SK-N-DZ (cell line): ENCODE data around the gene CD247.

ENCODE experiments used
- DNase-seq: peaks from one replicate; pipeline ENCODE4 v3.0.0-alpha.2; 2015; ENCODE audit warnings: low spot score

Gene CD247

GRCh38 chr1:167440345-167440744, 78.0 kb downstream of the CD247 start:
- DNase-seq: no peak

- DNase-seq: peak; percentile 82
Observed at GRCh38 chr1:167439301-167439988, 78.9 kb downstream of the CD247 start.

GRCh38 chr1:167438171-167439138, 79.9 kb downstream of the CD247 start:
- DNase-seq: no peak

GRCh38 chr1:167435484-167435883, 82.8 kb downstream of the CD247 start:
- no peak for DNase-seq

- DNase-seq: no peak
Observed at GRCh38 chr1:167434306-167434705, 84.0 kb downstream of the CD247 start.

- no peak for DNase-seq
Observed at GRCh38 chr1:167433884-167434283, 84.4 kb downstream of the CD247 start.

DNA sequence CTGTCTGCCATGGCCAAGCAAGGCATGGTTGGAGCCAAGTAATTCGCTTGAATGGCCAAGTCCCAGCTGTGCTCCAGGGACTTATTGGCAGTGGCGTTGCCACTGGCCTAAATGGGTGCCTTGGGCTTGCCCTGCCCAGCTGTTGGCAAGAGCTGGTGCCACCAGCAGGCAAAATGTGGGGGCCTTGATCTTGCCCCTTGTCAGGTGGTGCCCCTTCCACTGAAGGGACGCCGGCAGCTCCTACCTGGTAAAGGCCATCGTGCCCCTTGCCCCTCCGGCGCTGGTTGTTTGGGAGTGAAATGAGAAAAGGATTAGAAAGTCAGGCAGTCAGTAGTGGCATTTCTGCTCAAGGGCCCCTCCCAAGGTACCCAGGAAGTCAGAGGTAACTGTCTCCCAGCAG, 85.5 kb downstream of the CD247 start:
- no peak for DNase-seq

- DNase-seq: no peak
Observed at GRCh38 chr1:167431909-167432650, 86.2 kb downstream of the CD247 start.

GRCh38 chr1:167431261-167431908, 86.9 kb downstream of the CD247 start:
- no peak for DNase-seq

DNA sequence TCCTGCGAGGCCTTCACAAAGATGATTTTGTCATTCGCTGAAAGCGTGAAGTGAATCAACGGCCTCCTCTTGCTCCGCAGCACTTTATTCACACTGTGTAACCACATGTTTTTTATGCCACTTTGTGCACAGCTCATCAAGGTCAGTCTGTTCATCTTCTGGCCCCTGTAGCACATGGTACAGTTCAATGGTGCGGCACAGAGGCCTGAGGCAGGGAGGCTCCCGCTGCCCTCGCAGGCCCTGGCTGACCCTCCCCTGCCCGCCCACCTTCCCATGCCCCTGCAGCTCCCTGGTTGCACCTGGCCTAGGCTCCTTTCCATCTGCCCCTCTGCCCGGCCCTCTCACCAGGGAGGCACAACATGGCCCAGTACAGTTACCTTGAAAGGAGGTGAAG, 87.5 kb downstream of the CD247 start:
- no peak for DNase-seq

DNA sequence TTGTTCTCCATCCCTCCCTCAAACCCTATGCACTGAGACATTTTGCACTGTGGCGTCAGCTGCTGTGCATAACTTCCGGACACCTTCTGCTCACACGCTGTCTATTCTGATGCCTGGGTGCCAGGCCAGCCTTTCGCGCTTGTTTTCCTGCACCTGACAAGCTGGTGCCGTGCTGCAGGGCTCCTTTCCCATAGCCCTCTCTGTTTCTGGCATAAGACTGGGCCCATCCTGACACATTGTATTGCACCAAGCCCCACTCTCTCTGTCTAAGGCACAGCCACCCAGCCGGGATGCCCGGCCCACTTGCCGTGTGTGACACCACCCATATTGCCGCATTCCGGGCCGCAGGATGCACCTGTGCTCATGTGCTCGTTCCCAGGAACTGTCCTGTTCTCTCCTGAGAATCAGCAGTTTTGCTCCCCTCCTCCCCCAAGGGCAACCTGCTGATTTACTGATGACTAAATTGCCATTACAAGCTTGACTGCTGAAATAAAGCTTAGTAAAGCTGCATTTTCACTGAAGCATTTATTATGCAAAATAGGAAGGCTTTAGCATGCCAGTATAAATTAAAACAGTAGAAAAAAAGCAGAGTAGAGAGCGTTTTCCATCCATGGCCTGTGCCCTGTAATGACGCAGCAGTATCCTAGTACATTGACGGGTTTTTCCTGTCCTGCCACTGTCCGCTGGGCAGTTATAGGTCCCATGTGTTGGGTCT, 88.0 kb downstream of the CD247 start:
- no peak for DNase-seq

GRCh38 chr1:167429612-167430011, 88.7 kb downstream of the CD247 start:
- DNase-seq: no peak

- no peak for DNase-seq
Observed at GRCh38 chr1:167428395-167428794, 89.9 kb downstream of the CD247 start.

DNA sequence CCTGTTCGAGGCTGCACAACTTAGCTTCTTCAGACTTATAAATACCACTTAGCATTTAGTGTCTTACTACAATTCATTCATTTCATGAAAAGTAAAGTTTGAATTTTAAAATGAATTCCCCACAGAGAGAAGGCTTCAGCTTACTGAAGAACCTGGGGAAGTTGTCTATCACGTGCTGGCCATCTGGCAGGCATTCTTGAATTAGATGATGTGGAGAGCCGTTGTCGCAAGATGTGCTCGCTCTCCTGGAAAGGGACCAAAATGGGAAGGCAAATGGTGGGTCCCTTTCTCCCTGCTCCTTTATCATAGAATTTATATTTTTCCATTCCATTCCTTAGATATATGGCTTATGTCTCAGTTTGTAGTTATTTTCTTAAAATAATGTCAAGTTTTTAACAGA, 90.5 kb downstream of the CD247 start:
- no peak for DNase-seq

DNA sequence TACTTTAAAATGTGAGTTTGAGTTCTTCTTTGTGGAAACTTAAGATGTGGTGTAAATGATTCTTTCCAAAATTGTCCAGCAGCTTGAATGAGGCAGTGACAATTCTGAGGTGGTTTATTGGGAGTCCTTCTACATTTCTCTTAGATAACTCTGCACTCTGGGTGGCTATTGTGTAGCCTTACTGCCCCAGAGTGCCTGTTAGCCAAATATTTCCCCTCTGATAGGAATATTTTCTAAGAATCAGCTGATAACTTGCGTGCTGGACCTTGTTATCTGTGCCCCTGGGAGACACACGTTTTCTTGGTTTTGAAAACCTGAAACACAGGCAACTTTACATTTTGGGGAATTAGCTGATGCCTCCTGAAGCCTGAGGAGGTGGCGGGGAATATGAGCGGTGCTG, 91.6 kb downstream of the CD247 start:
- no peak for DNase-seq

GRCh38 chr1:167425482-167425881, 92.8 kb downstream of the CD247 start:
- no peak for DNase-seq

DNA sequence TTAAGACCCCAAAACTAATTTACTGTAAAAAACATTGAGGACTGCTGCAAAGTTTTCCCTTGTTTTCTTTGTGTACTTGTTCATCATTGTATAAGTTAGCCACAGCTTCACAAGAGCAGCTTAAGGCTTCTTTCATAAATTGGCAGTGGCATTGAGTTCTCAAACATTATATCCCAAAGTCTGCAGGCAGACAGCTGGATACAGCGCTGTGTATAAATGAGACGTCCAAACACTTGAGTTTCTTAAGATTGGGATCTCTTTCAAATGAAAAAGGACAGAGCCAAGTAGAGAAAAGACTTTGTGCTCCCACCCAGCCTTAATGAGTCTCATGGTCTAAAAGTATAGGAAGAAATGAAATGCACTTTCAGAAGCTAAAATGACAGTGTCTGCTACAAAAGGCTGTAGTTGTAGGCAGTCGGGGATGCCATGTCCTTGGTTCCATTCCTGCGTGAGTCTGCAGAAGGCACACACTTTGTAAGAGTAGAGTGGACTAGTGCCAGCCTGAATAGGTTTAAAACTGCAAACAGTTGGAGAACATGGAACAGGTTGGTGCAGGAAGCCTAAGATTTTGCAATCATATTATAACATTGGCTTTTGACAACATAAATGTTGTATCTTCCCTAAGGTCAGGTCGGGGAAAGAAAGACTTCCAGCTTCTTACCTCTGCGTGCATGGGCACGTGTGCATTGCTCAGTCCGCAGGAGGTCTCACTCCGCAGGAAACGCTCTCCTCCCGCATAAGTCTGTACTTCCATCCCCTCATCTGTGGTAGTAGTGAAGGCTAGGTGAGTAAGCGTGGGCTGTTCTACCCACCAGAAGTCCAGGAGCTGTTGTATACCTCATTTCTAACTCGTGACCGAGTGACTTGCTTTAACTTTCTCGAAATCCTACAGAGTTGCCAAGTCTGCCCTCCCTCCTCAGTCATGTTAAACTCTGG, 94.4 kb downstream of the CD247 start:
- DNase-seq: no peak

GRCh38 chr1:167420510-167420909, 97.8 kb downstream of the CD247 start:
- DNase-seq: no peak

DNA sequence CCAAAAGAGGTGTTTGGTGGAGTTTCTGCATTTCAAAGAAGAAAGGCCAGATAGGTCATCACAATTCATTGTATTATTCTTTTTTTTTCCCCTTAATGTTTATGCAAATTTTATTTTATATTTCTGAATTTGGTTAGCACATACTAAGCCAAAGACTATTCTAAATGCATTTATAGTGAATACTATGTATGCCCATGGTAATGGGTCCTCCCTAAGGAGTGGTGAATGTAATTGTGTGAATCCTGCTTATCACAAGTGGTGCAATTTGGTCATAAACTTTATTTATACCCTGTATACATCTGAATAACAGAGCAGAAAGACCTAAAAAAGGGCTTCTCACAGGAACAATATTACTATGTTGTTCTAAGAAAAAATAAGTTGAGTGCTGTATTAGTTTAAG, 99.1 kb downstream of the CD247 start:
- DNase-seq: no peak

DNA sequence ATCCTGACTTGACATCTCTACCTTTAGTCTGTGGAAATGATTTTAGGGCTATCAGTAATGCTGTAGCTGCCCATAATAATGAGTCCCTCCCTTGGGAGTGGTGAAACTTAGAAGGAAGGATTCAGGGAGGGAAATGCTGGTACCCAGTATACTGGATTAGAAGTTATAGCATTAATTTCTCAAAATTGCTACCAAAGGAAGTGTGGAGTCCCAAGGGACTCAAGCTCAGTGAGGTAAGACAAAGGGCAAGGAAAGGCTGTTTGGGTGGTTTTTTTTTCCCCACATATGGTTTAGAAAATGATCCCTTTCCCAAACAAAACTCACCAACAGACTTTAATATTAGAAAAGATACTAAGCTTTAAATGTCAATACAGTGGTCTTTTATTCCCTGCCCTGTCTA, 99.9 kb downstream of the CD247 start:
- DNase-seq: no peak
